C4-2B (cell line): ENCODE data around the gene CYP1A2.
"Not testable (repeated sequence)": the region's sequence is repeated elsewhere in the genome, so short reads cannot be mapped to it uniquely, and the experiment has no call there.

Experiments
- CTCF ChIP-seq: fragments of 450-650 bp; conservative IDR thresholded peaks from 2 replicates; pipeline ENCODE4 v1.5.1; 2017; ENCODE audit warnings: mild to moderate bottlenecking
- ZFX ChIP-seq: fragments of 450-650 bp; IDR thresholded peaks from 2 replicates; pipeline ENCODE4 v1.6.1; 2017

- TF ChIP-seq CTCF, ZFX: not testable (repeated sequence)
Measured at GRCh38 chr15:74738239-74738638, 10.4 kb upstream of the CYP1A2 start.
